WERI-Rb-1 (cell line): ENCODE measurements around the gene KCNMA1.

Source experiments
- DNase-seq: peaks from one replicate; pipeline ENCODE4 v3.0.0-alpha.2; 2020
- H3K27ac ChIP-seq: fragments of 250-450 bp; sonication (Bioruptor Pico); 2 replicates; pipeline ENCODE4 v1.5.1; 2020; ENCODE audit warnings: mild to moderate bottlenecking, moderate library complexity
- H3K27me3 ChIP-seq: fragments of 250-450 bp; sonication (Bioruptor Pico); 2 replicates; pipeline ENCODE4 v1.5.1; 2021; ENCODE audit warnings: mild to moderate bottlenecking, low read depth, moderate library complexity; ENCODE audit not compliant: insufficient read depth, severe bottlenecking
- H3K36me3 ChIP-seq: fragments of 250-450 bp; sonication (Bioruptor Pico); 2 replicates; pipeline ENCODE4 v1.5.1; 2020; ENCODE audit warnings: mild to moderate bottlenecking, moderate library complexity
- H3K4me3 ChIP-seq: 2 replicates; pipeline ENCODE4 v1.5.1; 2011; ENCODE audit warnings: low read depth, mild to moderate bottlenecking, control low read depth, low read length
- H3K9me3 ChIP-seq: fragments of 250-450 bp; sonication (Bioruptor Pico); 2 replicates; pipeline ENCODE4 v1.5.1; 2021; ENCODE audit warnings: mild to moderate bottlenecking, moderate library complexity; ENCODE audit not compliant: severe bottlenecking
- TF ChIP-seq, protein P1 (sequence below): IDR thresholded peaks from 2 replicates; pipeline ENCODE4 v1.5.1; 2011; ENCODE audit warnings: low read depth, mild to moderate bottlenecking, control low read depth, inconsistent platforms, low read length

KCNMA1 gene

DNA sequence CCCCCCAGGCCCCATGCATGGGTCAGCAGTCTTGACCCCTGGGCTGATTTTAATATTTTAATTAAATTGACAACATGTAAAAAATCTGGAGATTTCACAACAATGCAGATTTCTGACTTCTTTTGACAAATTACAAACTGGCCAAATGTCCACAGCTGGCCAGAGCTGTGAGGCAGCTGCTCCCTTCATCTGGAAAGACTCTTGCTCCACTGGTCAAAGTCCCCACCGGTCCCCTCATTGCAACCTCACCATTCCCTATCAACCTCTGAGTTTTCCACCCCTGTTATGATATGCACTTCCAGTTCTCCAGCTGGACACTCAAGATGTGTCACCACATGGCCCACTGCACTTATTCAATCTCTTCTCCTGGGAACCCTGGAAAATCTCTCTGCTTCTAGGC, 266.2 kb downstream of the KCNMA1 start:
- Histone ChIP-seq H3K9me3 (no peaks in the 10 kb centered on the region), H3K4me3 (no peak overlapping the region), H3K36me3 (no peaks in the 10 kb centered on the region), H3K27me3 (no peaks in the 10 kb centered on the region), H3K27ac (no peak overlapping the region)
- DNase-seq, result no peak
- TF ChIP-seq, protein P1, sequence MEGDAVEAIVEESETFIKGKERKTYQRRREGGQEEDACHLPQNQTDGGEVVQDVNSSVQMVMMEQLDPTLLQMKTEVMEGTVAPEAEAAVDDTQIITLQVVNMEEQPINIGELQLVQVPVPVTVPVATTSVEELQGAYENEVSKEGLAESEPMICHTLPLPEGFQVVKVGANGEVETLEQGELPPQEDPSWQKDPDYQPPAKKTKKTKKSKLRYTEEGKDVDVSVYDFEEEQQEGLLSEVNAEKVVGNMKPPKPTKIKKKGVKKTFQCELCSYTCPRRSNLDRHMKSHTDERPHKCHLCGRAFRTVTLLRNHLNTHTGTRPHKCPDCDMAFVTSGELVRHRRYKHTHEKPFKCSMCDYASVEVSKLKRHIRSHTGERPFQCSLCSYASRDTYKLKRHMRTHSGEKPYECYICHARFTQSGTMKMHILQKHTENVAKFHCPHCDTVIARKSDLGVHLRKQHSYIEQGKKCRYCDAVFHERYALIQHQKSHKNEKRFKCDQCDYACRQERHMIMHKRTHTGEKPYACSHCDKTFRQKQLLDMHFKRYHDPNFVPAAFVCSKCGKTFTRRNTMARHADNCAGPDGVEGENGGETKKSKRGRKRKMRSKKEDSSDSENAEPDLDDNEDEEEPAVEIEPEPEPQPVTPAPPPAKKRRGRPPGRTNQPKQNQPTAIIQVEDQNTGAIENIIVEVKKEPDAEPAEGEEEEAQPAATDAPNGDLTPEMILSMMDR, result no peak

DNA sequence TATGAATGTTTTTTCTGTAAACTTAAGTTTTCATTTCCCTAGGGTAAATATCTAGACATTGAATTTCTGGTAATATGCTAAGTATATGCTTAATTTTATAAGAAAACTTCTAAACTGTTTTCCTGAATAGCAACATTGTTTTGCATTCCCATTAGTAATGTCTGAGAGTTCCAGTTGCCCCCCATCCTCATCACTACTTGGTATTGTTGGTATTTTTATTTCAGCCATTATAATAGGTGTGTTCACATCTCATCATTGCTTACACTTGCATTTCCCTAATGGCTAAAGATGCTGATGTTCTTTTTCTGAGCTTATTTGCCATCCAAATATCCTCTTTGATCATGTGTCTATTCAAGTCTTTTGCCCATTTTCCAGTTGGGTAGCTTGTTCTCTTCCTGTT, 269.6 kb downstream of the KCNMA1 start:
- no peaks in the 10 kb centered on the region for H3K27me3 ChIP-seq
- no peak for DNase-seq
- H3K27ac ChIP-seq, result no peak overlapping the region
- no peak overlapping the region for H3K4me3 ChIP-seq
- TF ChIP-seq, protein P1, result no peak
- no peaks in the 10 kb centered on the region for H3K9me3 ChIP-seq
- no peaks in the 10 kb centered on the region for H3K36me3 ChIP-seq

DNA sequence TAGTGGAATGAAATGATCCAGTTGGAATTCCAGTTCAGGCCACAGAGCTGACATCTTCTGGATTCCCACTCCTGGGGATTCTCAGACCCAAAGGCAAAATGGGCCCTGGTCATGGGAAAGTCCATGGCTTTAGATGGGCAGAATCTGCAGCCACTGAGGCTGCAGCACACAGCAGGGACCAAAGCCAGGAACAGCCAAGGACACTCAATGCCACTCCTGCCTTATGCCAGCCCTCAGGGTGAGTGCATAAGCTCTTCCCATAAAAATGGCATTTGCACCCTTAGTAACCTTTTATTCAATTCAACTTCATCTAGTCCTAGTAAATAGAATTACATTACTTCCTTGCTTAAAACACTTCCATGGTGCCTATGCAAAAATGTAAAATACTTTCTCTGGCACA, 274.4 kb downstream of the KCNMA1 start:
- DNase-seq, result no peak
- no peaks in the 10 kb centered on the region for H3K36me3 ChIP-seq
- H3K27me3 ChIP-seq, result no peaks in the 10 kb centered on the region
- no peak overlapping the region for H3K4me3 ChIP-seq
- no peaks in the 10 kb centered on the region for H3K9me3 ChIP-seq
- TF ChIP-seq, protein P1, result no peak
- H3K27ac ChIP-seq, result no peak overlapping the region

DNA sequence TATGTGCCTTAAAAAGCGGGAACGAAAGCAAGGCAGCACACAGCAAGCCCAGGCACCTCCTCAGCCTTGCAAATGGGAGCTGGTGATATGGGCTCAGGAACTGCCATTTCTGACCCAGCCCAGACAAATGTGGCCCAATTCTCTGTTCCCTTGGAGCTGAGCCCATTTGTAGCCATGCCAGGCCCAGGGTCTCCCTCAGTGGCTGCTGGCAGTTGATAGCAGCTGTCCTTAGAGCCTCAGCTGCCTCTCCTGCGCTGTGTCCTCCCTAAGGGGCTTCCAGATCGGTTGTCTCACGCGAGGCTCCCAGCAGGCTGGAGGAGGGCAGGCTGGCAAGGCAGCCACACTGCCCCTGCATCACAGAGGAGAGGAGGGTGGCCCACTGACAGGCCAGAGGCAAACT, 275.8 kb downstream of the KCNMA1 start:
- no peaks in the 10 kb centered on the region for H3K27me3 ChIP-seq
- no peak overlapping the region for H3K4me3 ChIP-seq
- TF ChIP-seq, protein P1, result no peak
- no peak overlapping the region for H3K27ac ChIP-seq
- no peak for DNase-seq
- H3K9me3 ChIP-seq, result no peaks in the 10 kb centered on the region
- H3K36me3 ChIP-seq, result no peaks in the 10 kb centered on the region

DNA sequence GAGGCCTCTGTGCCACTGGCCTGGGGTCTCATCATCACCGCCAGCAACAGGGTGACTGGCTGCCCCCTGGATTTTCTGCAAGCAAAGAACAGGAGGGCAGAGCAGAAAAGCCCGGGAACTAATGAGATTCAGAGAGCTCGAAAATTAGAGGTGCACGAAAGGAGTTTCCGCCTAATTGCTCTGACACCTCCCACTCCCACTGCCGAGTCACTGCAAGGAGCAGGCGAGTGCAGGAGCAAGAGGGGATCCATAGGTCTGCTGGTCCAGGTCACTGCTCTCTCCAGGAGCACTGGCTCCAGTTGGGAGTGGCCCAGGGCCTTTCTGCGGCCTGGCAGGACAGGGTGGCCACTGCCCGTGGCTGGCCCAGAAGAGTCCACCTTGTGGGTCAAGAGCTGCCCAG, 276.2 kb downstream of the KCNMA1 start:
- Histone ChIP-seq H3K27me3 (no peaks in the 10 kb centered on the region), H3K27ac (no peak overlapping the region), H3K9me3 (no peaks in the 10 kb centered on the region), H3K4me3 (no peak overlapping the region), H3K36me3 (no peaks in the 10 kb centered on the region)
- TF ChIP-seq, protein P1, result no peak
- no peak for DNase-seq

DNA sequence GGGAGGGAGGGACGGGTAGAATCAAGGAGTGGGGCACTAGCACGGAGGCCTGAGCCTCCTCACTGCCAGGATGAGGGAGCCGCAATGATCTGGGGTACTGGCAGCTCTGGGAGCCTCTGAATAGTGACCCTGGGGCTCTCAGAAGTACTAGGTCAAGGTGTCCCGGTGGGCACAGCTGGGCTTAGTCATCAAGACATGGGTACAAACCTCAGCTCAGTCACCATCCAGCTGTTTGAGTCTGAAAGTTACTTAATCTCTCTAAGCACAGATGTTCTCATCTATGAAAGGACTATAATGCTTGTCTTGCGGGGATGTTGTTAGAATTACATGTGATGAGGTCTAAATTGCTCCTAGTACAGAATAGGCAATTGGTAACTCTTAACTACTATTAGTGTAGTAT, 276.8 kb downstream of the KCNMA1 start:
- TF ChIP-seq, protein P1, result no peak
- H3K4me3 ChIP-seq, result no peak overlapping the region
- H3K9me3 ChIP-seq, result no peaks in the 10 kb centered on the region
- no peak overlapping the region for H3K27ac ChIP-seq
- no peak for DNase-seq
- H3K27me3 ChIP-seq, result no peaks in the 10 kb centered on the region
- H3K36me3 ChIP-seq, result no peaks in the 10 kb centered on the region
